GM23248 (cell line): Measurements from ENCODE around the gene CENPQ. TPM values are rescaled to one million over a fixed set of nuclear protein-coding genes. Genes with fewer than 3 reads are reported as not detected.

Experiments
- DNase-seq: peaks from one replicate; pipeline ENCODE4 v3.0.0-alpha.2; 2015
- H2AFZ ChIP-seq: fragments of 200-600 bp; sonication (generic); 2 replicates; pipeline ENCODE4 v1.6.1; 2016; ENCODE audit warnings: antibody characterized with exemption
- H3F3A ChIP-seq: fragments of 200-600 bp; sonication (generic); 2 replicates; pipeline ENCODE4 v1.6.1; 2016; ENCODE audit warnings: mild to moderate bottlenecking, antibody characterized with exemption, mixed run types; ENCODE audit not compliant: insufficient read depth
- H3K27ac ChIP-seq: fragments of 200-600 bp; sonication (generic); 2 replicates; pipeline ENCODE4 v1.5.1; 2016; ENCODE audit warnings: mild to moderate bottlenecking
- H3K27me3 ChIP-seq: fragments of 200-600 bp; sonication (generic); replicated peaks from 2 replicates; pipeline ENCODE4 v1.6.1; 2016; ENCODE audit warnings: mild to moderate bottlenecking; ENCODE audit not compliant: insufficient read depth
- H3K36me3 ChIP-seq: fragments of 200-600 bp; sonication (generic); 2 replicates; pipeline ENCODE4 v1.6.1; 2016; ENCODE audit warnings: low read depth, mild to moderate bottlenecking
- H3K4me1 ChIP-seq: fragments of 200-600 bp; sonication (generic); 2 replicates; pipeline ENCODE4 v1.6.1; 2016; ENCODE audit warnings: mild to moderate bottlenecking; ENCODE audit not compliant: insufficient read depth
- H3K4me2 ChIP-seq: fragments of 200-600 bp; sonication (generic); one replicate; pipeline ENCODE4 v1.6.1; 2016; ENCODE audit warnings: mild to moderate bottlenecking; ENCODE audit not compliant: unreplicated experiment
- H3K4me3 ChIP-seq: fragments of 200-600 bp; sonication (generic); 2 replicates; pipeline ENCODE4 v1.5.1; 2016; ENCODE audit warnings: mild to moderate bottlenecking
- H3K79me2 ChIP-seq: fragments of 200-600 bp; sonication (generic); 2 replicates; pipeline ENCODE4 v1.6.1; 2016; ENCODE audit warnings: mild to moderate bottlenecking; ENCODE audit not compliant: insufficient read depth
- H3K9ac ChIP-seq: fragments of 200-600 bp; sonication (generic); 2 replicates; pipeline ENCODE4 v1.6.1; 2016; ENCODE audit warnings: mild to moderate bottlenecking
- H3K9me2 ChIP-seq: fragments of 200-600 bp; sonication (generic); 2 replicates; pipeline ENCODE4 v1.6.1; 2016; ENCODE audit warnings: mixed run types, mild to moderate bottlenecking, moderate library complexity; ENCODE audit not compliant: insufficient read depth
- H3K9me3 ChIP-seq: fragments of 200-600 bp; sonication (generic); one replicate; pipeline ENCODE4 v1.6.1; 2017; ENCODE audit warnings: low read depth
- H4K20me1 ChIP-seq: fragments of 200-600 bp; sonication (generic); 2 replicates; pipeline ENCODE4 v1.6.0; 2016; ENCODE audit not compliant: insufficient read depth
- EZH2 ChIP-seq: fragments of 200-600 bp; sonication (generic); IDR thresholded peaks from 2 replicates; pipeline ENCODE4 v1.6.1; 2018; ENCODE audit warnings: antibody characterized with exemption, mild to moderate bottlenecking; ENCODE audit not compliant: insufficient read depth, poor library complexity, severe bottlenecking
- EZH2phosphoT487 ChIP-seq: fragments of 200-600 bp; sonication (generic); IDR thresholded peaks from 2 replicates; pipeline ENCODE4 v1.6.1; 2018; ENCODE audit warnings: antibody characterized with exemption, moderate library complexity, mild to moderate bottlenecking, low read depth; ENCODE audit not compliant: insufficient read depth
- WGBS, 2 experiments: methylation state at CpG; one replicate each; pipeline ENCODE4 v1.1.6; 2015 to 2017; ENCODE audit warnings: low lambda C conversion rate in 2 of 2, low coverage in 1 of 2; ENCODE audit errors: missing lambda C conversion rate in 2 of 2; 5-methylcytosine and 5-hydroxymethylcytosine counted together
- in situ Hi-C: fragments of 300-500 bp; cut with MboI; formaldehyde crosslinking; loops from 2 replicates; pipeline ENCODE4 v1.15.0; 2020
- polyA plus RNA-seq: library from polyadenylated mRNA; unstranded; fragments of >200 nt; fragmentation: Nextera tagmentation; extraction: Ambion mirVana; gene quantifications from 2 replicates; pipeline ENCODE4 v1.2.1, GENCODE V29; 2016
- total RNA-seq: library from RNA; depleted of rRNA; stranded (reverse); fragments of >200 nt; shearing (Covaris generic); gene quantifications from 2 replicates; pipeline ENCODE4 v1.2.3, GENCODE V29; 2014; rRNA removed

CENPQ gene
- total and polyA plus RNA-seq, 2 experiments from 2014 or later = 8.9 to 10.8 TPM

- no peaks in the 10 kb centered on the region for H4K20me1 ChIP-seq
- 68 to 77% methylated on average over 5 of the region's 5 CpGs for WGBS, 2 experiments
- no peaks in the 10 kb centered on the region for H3K27me3 ChIP-seq
- H3F3A ChIP-seq = peaks cover 6% of the 10 kb centered on the region
- H3K9me2 ChIP-seq = no peaks in the 10 kb centered on the region
- TF ChIP-seq EZH2phosphoT487 (no peak), EZH2 (no peak)
- no peak overlapping the region for H2AFZ ChIP-seq
- H3K4me2 ChIP-seq = no peak overlapping the region
- no peak overlapping the region for H3K9ac ChIP-seq
- H3K36me3 ChIP-seq = no peaks in the 10 kb centered on the region
- in situ Hi-C loops = no loop called here
- no peak overlapping the region for H3K4me3 ChIP-seq
- no peaks in the 10 kb centered on the region for H3K79me2 ChIP-seq
- no peak for DNase-seq
- no peak overlapping the region for H3K27ac ChIP-seq
- H3K4me1 ChIP-seq = 0 out of 2 replicates have a peak, but pooled peaks cover under 1% of the 10 kb centered on the region
- no peaks in the 10 kb centered on the region for H3K9me3 ChIP-seq
Measured at GRCh38 chr6:49535795-49536194, 72.6 kb downstream of the CENPQ start.

DNA sequence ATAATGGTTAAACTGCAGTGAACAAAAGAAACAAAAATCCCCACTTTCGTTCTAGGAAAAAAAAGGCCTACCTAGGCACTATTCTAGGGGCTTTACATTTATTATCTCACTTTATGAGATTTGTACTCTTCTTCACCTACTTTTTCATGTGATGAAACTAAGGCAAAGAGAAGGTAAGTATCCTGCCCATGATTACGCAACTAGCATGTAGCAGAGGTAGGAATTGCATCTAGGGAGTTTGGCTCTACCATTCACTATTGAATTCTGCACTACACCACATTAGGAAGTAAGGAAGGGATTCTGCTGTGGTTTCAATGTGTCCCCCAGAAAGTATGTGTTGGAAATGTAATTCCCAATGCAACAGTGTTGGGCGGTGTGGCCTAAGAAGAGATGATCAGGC lies 75.9 kb downstream of the CENPQ start:
- Histone ChIP-seq H3F3A (peaks cover 23% of the 10 kb centered on the region), H3K9me3 (no peaks in the 10 kb centered on the region), H3K4me1 (peaks cover 16% of the 10 kb centered on the region), H3K36me3 (no peaks in the 10 kb centered on the region), H3K79me2 (no peaks in the 10 kb centered on the region), H4K20me1 (no peaks in the 10 kb centered on the region), H3K27me3 (no peaks in the 10 kb centered on the region), H2AFZ (no peak overlapping the region), H3K9ac (no peak overlapping the region), H3K9me2 (no peaks in the 10 kb centered on the region), H3K4me2 (no peak overlapping the region), H3K4me3 (no peak overlapping the region), H3K27ac (no peak overlapping the region)
- no peak for TF ChIP-seq EZH2phosphoT487
- no peak for TF ChIP-seq EZH2
- in situ Hi-C loops = no loop called here
- DNase-seq = no peak
- WGBS, 2 experiments = 94 to 100% methylated on average over 3 of the region's 3 CpGs

- Histone ChIP-seq H3K36me3 (no peaks in the 10 kb centered on the region), H3K4me1 (peaks cover 16% of the 10 kb centered on the region), H3K9me3 (no peaks in the 10 kb centered on the region), H3K9me2 (no peaks in the 10 kb centered on the region), H3K4me3 (no peak overlapping the region), H3K27ac (peak overlapping the region; percentile 1; the same call in 1 of the 2 replicates), H3K79me2 (no peaks in the 10 kb centered on the region), H3F3A (peaks cover 23% of the 10 kb centered on the region), H3K9ac (no peak overlapping the region), H3K4me2 (peak overlapping the region; percentile 52), H2AFZ (no peak overlapping the region), H4K20me1 (no peaks in the 10 kb centered on the region), H3K27me3 (no peaks in the 10 kb centered on the region)
- no peak for TF ChIP-seq EZH2phosphoT487
- in situ Hi-C loops = no loop called here
- peak; percentile 22 for DNase-seq
Measured at GRCh38 chr6:49540614-49541013, 77.4 kb downstream of the CENPQ start.

- peaks cover 16% of the 10 kb centered on the region for H3K4me1 ChIP-seq
- no peaks in the 10 kb centered on the region for H3K36me3 ChIP-seq
- H3K4me2 ChIP-seq = peak overlapping the region; percentile 52
- 0 out of 2 replicates have a peak, but pooled peaks cover 5% of the 10 kb centered on the region for H3K27me3 ChIP-seq
- H3K9ac ChIP-seq = no peak overlapping the region
- H3F3A ChIP-seq = peaks cover 23% of the 10 kb centered on the region
- H3K9me2 ChIP-seq = no peaks in the 10 kb centered on the region
- WGBS, 2 experiments = 0% methylated on average over 1 of the region's 1 CpG
- DNase-seq = peak; percentile 72
- H3K27ac ChIP-seq = peak overlapping the region; percentile 1; the same call in 1 of the 2 replicates
- H4K20me1 ChIP-seq = no peaks in the 10 kb centered on the region
- H3K79me2 ChIP-seq = no peaks in the 10 kb centered on the region
- in situ Hi-C loops = no loop called here
- H3K9me3 ChIP-seq = no peaks in the 10 kb centered on the region
- TF ChIP-seq EZH2phosphoT487 (no peak), EZH2 (no peak)
- H3K4me3 ChIP-seq = no peak overlapping the region
- no peak overlapping the region for H2AFZ ChIP-seq
Measured at GRCh38 chr6:49541210-49541724, 78.1 kb downstream of the CENPQ start.

GRCh38 chr6:49541936-49542335 lies 78.8 kb downstream of the CENPQ start:
- no peak overlapping the region for H2AFZ ChIP-seq
- no peak for TF ChIP-seq EZH2
- DNase-seq = no peak
- no peaks in the 10 kb centered on the region for H3K9me3 ChIP-seq
- no peaks in the 10 kb centered on the region for H3K9me2 ChIP-seq
- H3K4me1 ChIP-seq = peaks cover 16% of the 10 kb centered on the region
- 0 out of 2 replicates have a peak, but pooled peaks cover 8% of the 10 kb centered on the region for H3K27me3 ChIP-seq
- H4K20me1 ChIP-seq = no peaks in the 10 kb centered on the region
- no peaks in the 10 kb centered on the region for H3K36me3 ChIP-seq
- no peak overlapping the region for H3K9ac ChIP-seq
- H3K79me2 ChIP-seq = no peaks in the 10 kb centered on the region
- in situ Hi-C loops = no loop called here
- peaks cover 23% of the 10 kb centered on the region for H3F3A ChIP-seq
- no peak overlapping the region for H3K27ac ChIP-seq
- H3K4me3 ChIP-seq = no peak overlapping the region
- WGBS, 2 experiments = 74 to 75% methylated on average over 3 of the region's 3 CpGs
- peak overlapping the region; percentile 52 for H3K4me2 ChIP-seq

Other genes with a start within 250 kb of the CENPQ start
- gene MMUT, start 117 bp upstream of the CENPQ start, total RNA-seq = 8.0 and 10.5 TPM in 2 replicates
- 20.7 and 21.7 TPM in 2 replicates for gene MMUT, start 117 bp upstream of the CENPQ start, polyA plus RNA-seq
- gene GLYATL3, start 36.6 kb downstream of the CENPQ start, total RNA-seq = not detected in 2 replicates
- gene GLYATL3, start 36.6 kb downstream of the CENPQ start, polyA plus RNA-seq = not detected in 2 replicates
- not detected in 2 replicates for gene C6orf141, start 87.3 kb downstream of the CENPQ start, total RNA-seq
- not detected in 2 replicates for gene C6orf141, start 87.3 kb downstream of the CENPQ start, polyA plus RNA-seq
- gene RHAG, start 173.5 kb downstream of the CENPQ start, total RNA-seq = not detected in 2 replicates
- not detected in 2 replicates for gene RHAG, start 173.5 kb downstream of the CENPQ start, polyA plus RNA-seq